Endometrium (tissue), 2 donors: ENCODE results near the gene KIF26A.

Experiments
- FAIRE-seq: peaks from 2 replicates; lab custom pipeline; 2012; peaks lifted over from hg19 to GRCh38; lab: Jason Lieb, UNC
- donor health status: control.
- donor health status: control.

Gene KIF26A

GRCh38 chr14:104112609-104113571 lies 25.5 kb upstream of the KIF26A start:
- no peak for FAIRE-seq

- FAIRE-seq = no peak
These were observed 24.6 kb upstream of the KIF26A start for GRCh38 chr14:104113631-104114420.

GRCh38 chr14:104114421-104115130 lies 23.8 kb upstream of the KIF26A start:
- no peak for FAIRE-seq

- FAIRE-seq = no peak
These were observed 23.2 kb upstream of the KIF26A start for GRCh38 chr14:104115131-104115600.

- no peak for FAIRE-seq
These were observed 22.6 kb upstream of the KIF26A start for GRCh38 chr14:104115691-104116287.

- FAIRE-seq = no peak
These were observed 22.1 kb upstream of the KIF26A start for GRCh38 chr14:104116288-104116755.

GRCh38 chr14:104116756-104117340 lies 21.5 kb upstream of the KIF26A start:
- FAIRE-seq = no peak

- FAIRE-seq = no peak
These were observed 20.9 kb upstream of the KIF26A start for GRCh38 chr14:104117341-104118005.

GRCh38 chr14:104118006-104118844 lies 20.2 kb upstream of the KIF26A start:
- no peak for FAIRE-seq

- no peak for FAIRE-seq
These were observed 19.3 kb upstream of the KIF26A start for GRCh38 chr14:104119119-104119487.

GRCh38 chr14:104119488-104120251 lies 18.7 kb upstream of the KIF26A start:
- FAIRE-seq = no peak

GRCh38 chr14:104120281-104120741 lies 18.1 kb upstream of the KIF26A start:
- no peak for FAIRE-seq

- no peak for FAIRE-seq
These were observed 17.2 kb upstream of the KIF26A start for GRCh38 chr14:104121142-104121541.

- no peak for FAIRE-seq
These were observed 14.5 kb upstream of the KIF26A start for GRCh38 chr14:104123879-104124278.

- FAIRE-seq = no peak
These were observed 13.4 kb upstream of the KIF26A start for GRCh38 chr14:104125011-104125410.

- FAIRE-seq = no peak
These were observed 11.6 kb upstream of the KIF26A start for GRCh38 chr14:104126753-104127152.

- FAIRE-seq = no peak
These were observed 9.4 kb upstream of the KIF26A start for GRCh38 chr14:104128981-104129380.

GRCh38 chr14:104129556-104129955 lies 8.8 kb upstream of the KIF26A start:
- no peak for FAIRE-seq
